Measurements from ENCODE around the gene RAB31. TPM values are rescaled to one million over a fixed set of nuclear protein-coding genes. Genes with fewer than 3 reads are reported as not detected.

RAB31 gene
- polyA plus RNA-seq, 1 donor (not counting 4 experiments of a cell fraction or from before 2014, with no cell fraction given), result 47.0 TPM

DNA sequence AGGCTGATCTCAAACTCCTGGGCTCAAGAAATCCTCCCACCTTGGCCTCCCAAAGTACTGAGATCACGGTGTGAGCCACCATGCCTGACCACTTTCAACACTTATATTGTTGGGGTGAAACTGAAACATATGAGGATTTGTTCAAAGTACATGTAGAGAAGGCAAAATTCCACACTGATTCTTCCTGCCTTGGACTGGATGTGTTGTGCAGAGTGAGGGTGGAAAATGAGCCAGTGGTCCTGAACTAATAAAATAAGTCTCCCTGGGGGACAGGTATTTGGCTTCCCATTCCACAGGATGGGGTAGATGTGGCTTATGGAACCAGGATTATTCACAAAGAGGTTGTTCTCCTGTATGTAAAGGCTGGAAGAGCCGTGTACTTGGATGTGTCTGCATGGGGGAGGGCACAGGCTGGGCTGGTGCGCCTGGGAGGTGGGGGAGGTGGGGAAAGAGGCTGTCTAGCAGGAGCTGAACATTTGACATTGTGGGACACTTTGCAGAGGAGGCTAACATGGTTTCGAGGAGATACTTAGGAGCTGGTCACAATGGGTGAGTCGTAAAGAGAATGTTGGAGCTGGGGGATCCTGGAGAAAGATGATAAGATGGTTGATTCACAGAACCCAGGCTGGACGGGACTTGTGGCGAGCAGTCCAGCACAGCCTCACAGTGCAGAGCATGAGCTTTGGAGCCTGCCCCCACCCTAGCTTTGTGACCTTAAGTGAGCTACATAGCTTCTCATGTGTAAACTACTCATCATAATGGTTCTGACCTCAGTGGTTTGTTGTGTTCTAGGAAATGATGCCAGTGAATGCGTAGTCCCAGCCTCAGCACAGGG is 177.3 kb downstream of the RAB31 start, which contains the start of gene TXNDC2:
Gene TXNDC2, plus strand, starts transcription at position 804 of the 835 bp plus-strand sequence. CDS start 708 bp downstream, outside the sequence.
- FAIRE-seq, result no peak
- dilution Hi-C loops (cut with MboI; ENCODE audit: extremely low pct_ligation_motif_present, low sequenced_read_pairs), result no loop called here
- TF ChIP-seq EZH2 (IDR thresholded peaks at IDR 0.05; ENCODE audit: low read length), result no peak
- TF ChIP-seq, protein P1, sequence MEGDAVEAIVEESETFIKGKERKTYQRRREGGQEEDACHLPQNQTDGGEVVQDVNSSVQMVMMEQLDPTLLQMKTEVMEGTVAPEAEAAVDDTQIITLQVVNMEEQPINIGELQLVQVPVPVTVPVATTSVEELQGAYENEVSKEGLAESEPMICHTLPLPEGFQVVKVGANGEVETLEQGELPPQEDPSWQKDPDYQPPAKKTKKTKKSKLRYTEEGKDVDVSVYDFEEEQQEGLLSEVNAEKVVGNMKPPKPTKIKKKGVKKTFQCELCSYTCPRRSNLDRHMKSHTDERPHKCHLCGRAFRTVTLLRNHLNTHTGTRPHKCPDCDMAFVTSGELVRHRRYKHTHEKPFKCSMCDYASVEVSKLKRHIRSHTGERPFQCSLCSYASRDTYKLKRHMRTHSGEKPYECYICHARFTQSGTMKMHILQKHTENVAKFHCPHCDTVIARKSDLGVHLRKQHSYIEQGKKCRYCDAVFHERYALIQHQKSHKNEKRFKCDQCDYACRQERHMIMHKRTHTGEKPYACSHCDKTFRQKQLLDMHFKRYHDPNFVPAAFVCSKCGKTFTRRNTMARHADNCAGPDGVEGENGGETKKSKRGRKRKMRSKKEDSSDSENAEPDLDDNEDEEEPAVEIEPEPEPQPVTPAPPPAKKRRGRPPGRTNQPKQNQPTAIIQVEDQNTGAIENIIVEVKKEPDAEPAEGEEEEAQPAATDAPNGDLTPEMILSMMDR (optimal IDR thresholded peaks at IDR 0.05 in 1 of 3, IDR thresholded peaks at IDR 0.05 in 1 of 3, conservative IDR thresholded peaks at IDR 0.05 in 1 of 3; ENCODE audit: extremely low read depth in 1 of 3, insufficient read depth in 2 of 3, low read length in 3 of 3), result no peak
- Histone ChIP-seq H2AFZ (ENCODE audit: control insufficient read depth, low read length) (no peak within 1 kb of the TSS), H3K27me3 (ENCODE audit: control insufficient read depth, extremely low read depth, insufficient read depth, low read length) (no peaks in the 10 kb centered on the region), H3K4me2 (ENCODE audit: control insufficient read depth, extremely low read depth, insufficient read depth, low read depth, low read length) (no peak within 1 kb of the TSS), H3K27ac (ENCODE audit: control insufficient read depth, insufficient read depth, low read length) (no peak within 1 kb of the TSS), H3K4me1 (ENCODE audit: control insufficient read depth, extremely low read depth, insufficient read depth, low read length) (no peaks in the 10 kb centered on the region), H3K9ac (ENCODE audit: control insufficient read depth, extremely low read depth, insufficient read depth, low read length) (no peak within 1 kb of the TSS), H3K9me3 (ENCODE audit: control insufficient read depth, low read depth, low read length) (no peaks in the 10 kb centered on the region), H4K20me1 (ENCODE audit: control insufficient read depth, extremely low read depth, insufficient read depth, low read length) (no peaks in the 10 kb centered on the region), H3K4me3 (ENCODE audit: control insufficient read depth in 2 of 3, extremely low read depth in 1 of 3, insufficient read depth in 2 of 3, low read depth in 1 of 3, low read length in 3 of 3) (no peak within 1 kb of the TSS), H3K9me1 (ENCODE audit: control insufficient read depth, extremely low read depth, insufficient read depth, low read length) (no peaks in the 10 kb centered on the region), H3K79me2 (ENCODE audit: control insufficient read depth, insufficient read depth, low read length) (no peaks in the 10 kb centered on the region), H3K36me3 (ENCODE audit: control insufficient read depth in 2 of 2, extremely low read depth in 1 of 2, insufficient read depth in 2 of 2, low read length in 2 of 2) (no peaks in the 10 kb centered on the region)
- DNase-seq (ENCODE audit: low read depth, low spot score), result no peak

DNA sequence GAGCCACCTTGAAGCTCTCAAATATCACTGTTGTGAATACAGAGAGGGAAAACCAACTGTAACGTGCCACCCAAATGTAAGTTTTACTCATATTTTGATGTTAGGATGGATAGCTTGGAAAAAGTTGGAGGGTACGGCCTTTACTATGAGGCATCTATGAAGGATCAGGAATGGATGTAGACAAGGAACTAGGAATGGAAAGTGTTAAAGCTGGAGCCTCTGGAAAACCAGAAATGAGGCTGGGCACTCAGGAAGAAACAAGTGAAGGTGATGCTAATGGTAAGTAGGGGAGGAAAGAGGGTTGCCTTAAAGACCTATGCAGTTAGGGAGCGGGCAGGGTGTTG is 177.9 kb downstream of the RAB31 start:
- Histone ChIP-seq H3K9me1 (ENCODE audit: control insufficient read depth, extremely low read depth, insufficient read depth, low read length) (no peaks in the 10 kb centered on the region), H3K4me2 (ENCODE audit: control insufficient read depth, extremely low read depth, insufficient read depth, low read depth, low read length) (no peak overlapping the region), H3K27me3 (ENCODE audit: control insufficient read depth, extremely low read depth, insufficient read depth, low read length) (no peaks in the 10 kb centered on the region), H3K4me3 (ENCODE audit: control insufficient read depth in 2 of 3, extremely low read depth in 1 of 3, insufficient read depth in 2 of 3, low read depth in 1 of 3, low read length in 3 of 3) (no peak overlapping the region), H3K9ac (ENCODE audit: control insufficient read depth, extremely low read depth, insufficient read depth, low read length) (no peak overlapping the region), H4K20me1 (ENCODE audit: control insufficient read depth, extremely low read depth, insufficient read depth, low read length) (no peaks in the 10 kb centered on the region), H3K36me3 (ENCODE audit: control insufficient read depth in 2 of 2, extremely low read depth in 1 of 2, insufficient read depth in 2 of 2, low read length in 2 of 2) (no peaks in the 10 kb centered on the region), H3K9me3 (ENCODE audit: control insufficient read depth, low read depth, low read length) (no peaks in the 10 kb centered on the region), H3K4me1 (ENCODE audit: control insufficient read depth, extremely low read depth, insufficient read depth, low read length) (no peaks in the 10 kb centered on the region), H3K79me2 (ENCODE audit: control insufficient read depth, insufficient read depth, low read length) (no peaks in the 10 kb centered on the region), H2AFZ (ENCODE audit: control insufficient read depth, low read length) (no peak overlapping the region), H3K27ac (ENCODE audit: control insufficient read depth, insufficient read depth, low read length) (no peak overlapping the region)
- TF ChIP-seq, protein P1 (optimal IDR thresholded peaks at IDR 0.05 in 1 of 3, IDR thresholded peaks at IDR 0.05 in 1 of 3, conservative IDR thresholded peaks at IDR 0.05 in 1 of 3; ENCODE audit: extremely low read depth in 1 of 3, insufficient read depth in 2 of 3, low read length in 3 of 3), result no peak
- no peak for TF ChIP-seq EZH2 (IDR thresholded peaks at IDR 0.05; ENCODE audit: low read length)
- DNase-seq (ENCODE audit: low read depth, low spot score) (no peak), FAIRE-seq (no peak)
- dilution Hi-C loops (cut with MboI; ENCODE audit: extremely low pct_ligation_motif_present, low sequenced_read_pairs), result no loop called here

All from keratinocyte (primary cell).